ENCODE data around the gene SLC2A5.
"Not testable (repeated sequence)": the region's sequence is repeated elsewhere in the genome, so short reads cannot be mapped to it uniquely, and the experiment has no call there.

SLC2A5 gene

GRCh38 chr1:9022773-9023172, 46.7 kb downstream of the SLC2A5 start:
- no peak for TF ChIP-seq CTCF (conservative IDR thresholded peaks at IDR 0.05; ENCODE audit: low read depth)
- DNase-seq (ENCODE audit: low spot score), result no peak
- H3K27ac ChIP-seq, result no peak overlapping the region
- CTCF ChIA-PET, result interaction anchor here (0.6 to 0.7 kb wide), 2 partner anchors 432 to 613 kb away, joined by 3 to 4 read pairs; no protein-coding TSS in a partner anchor
- POLR2A ChIA-PET (ENCODE audit: low non-redundant PET), result no interaction called here

GRCh38 chr1:9022026-9022738, 47.3 kb downstream of the SLC2A5 start:
- DNase-seq (ENCODE audit: low spot score); POLR2A ChIA-PET (ENCODE audit: low non-redundant PET); H3K27ac ChIP-seq: not testable (repeated sequence)
- CTCF ChIA-PET, result interaction anchor here (0.6 to 0.7 kb wide), 3 partner anchors 17 to 613 kb away, joined by 3 to 4 read pairs (median 3); no protein-coding TSS in a partner anchor

GRCh38 chr1:9020305-9020704, 49.1 kb downstream of the SLC2A5 start:
- no peak overlapping the region for H3K27ac ChIP-seq
- DNase-seq (ENCODE audit: low spot score), result no peak
- ChIA-PET CTCF (no interaction called here), POLR2A (ENCODE audit: low non-redundant PET) (no interaction called here)
- TF ChIP-seq CTCF (conservative IDR thresholded peaks at IDR 0.05; ENCODE audit: low read depth), result no peak

GRCh38 chr1:9019896-9020295, 49.5 kb downstream of the SLC2A5 start:
- no peak for DNase-seq (ENCODE audit: low spot score)
- CTCF ChIA-PET, result no interaction called here
- POLR2A ChIA-PET (ENCODE audit: low non-redundant PET), result no interaction called here
- no peak for TF ChIP-seq CTCF (conservative IDR thresholded peaks at IDR 0.05; ENCODE audit: low read depth)
- no peak overlapping the region for H3K27ac ChIP-seq

- TF ChIP-seq CTCF (conservative IDR thresholded peaks at IDR 0.05; ENCODE audit: low read depth), result no peak
- DNase-seq (ENCODE audit: low spot score), result no peak
- no peak overlapping the region for H3K27ac ChIP-seq
- POLR2A ChIA-PET (ENCODE audit: low non-redundant PET), result no interaction called here
- CTCF ChIA-PET, result no interaction called here
Observed at GRCh38 chr1:9018333-9018732, 51.1 kb downstream of the SLC2A5 start.

- DNase-seq (ENCODE audit: low spot score), result no peak
- H3K27ac ChIP-seq, result no peak overlapping the region
- no peak for TF ChIP-seq CTCF (conservative IDR thresholded peaks at IDR 0.05; ENCODE audit: low read depth)
- ChIA-PET CTCF (no interaction called here), POLR2A (ENCODE audit: low non-redundant PET) (no interaction called here)
Observed at GRCh38 chr1:9016455-9016854, 53.0 kb downstream of the SLC2A5 start.
